GM12878 (cell line): ENCODE measurements around the gene HCN3. TPM values are rescaled to one million over a fixed set of nuclear protein-coding genes. Genes with fewer than 3 reads are reported as not detected.

ENCODE experiments used
- ATAC-seq: fragments of 200-7000 bp; cut with Tn5 transposase; 3 replicates; pipeline ENCODE4 v1.9.1; 2020; ENCODE audit warnings: mild to moderate bottlenecking, moderate library complexity
- BruUV-seq: library from RNA; stranded (reverse); fragments of 400-500 nt; replicated peaks from 2 replicates; lab custom pipeline; 2021; lab: Mats Ljungman, UMichigan
- CTCF ChIA-PET: fragments of 300-600 bp; sonication (Branson Sonifier 250); formaldehyde crosslinking; extraction: SDS; loops from one replicate; lab custom pipeline; 2021; ENCODE audit warnings: inconsistent platforms; lab: Yijun Ruan, JAX
- POLR2A ChIA-PET: fragments of 350-600 bp; formaldehyde crosslinking; extraction: SDS; loops from one replicate; lab custom pipeline; 2021; ENCODE audit warnings: inconsistent platforms; lab: Charles Lee
- RAD21 ChIA-PET: fragments of 300-600 bp; sonication (Branson Sonifier 250); formaldehyde crosslinking; loops from one replicate; lab custom pipeline; 2023; ENCODE audit warnings: antibody characterized with exemption; ENCODE audit not compliant: unreplicated experiment; lab: Charles Lee
- SMC1A ChIA-PET: fragments of 300-600 bp; sonication (Branson Sonifier 250); formaldehyde crosslinking; loops from one replicate; lab custom pipeline; 2023; ENCODE audit not compliant: unreplicated experiment, uncharacterized antibody; lab: Charles Lee
- DNase-seq: peaks from one replicate; pipeline ENCODE4 v3.0.0-alpha.2; 2011; ENCODE audit warnings: low read depth, low spot score
- FAIRE-seq: peaks from 3 replicates; lab custom pipeline; 2011; peaks lifted over from hg19 to GRCh38; lab: Jason Lieb, UNC
- H2AFZ ChIP-seq: 2 replicates; pipeline ENCODE4 v1.6.0; 2011; ENCODE audit warnings: low read depth, low read length, control low read depth; ENCODE audit not compliant: control insufficient read depth
- H3K27ac ChIP-seq: 2 replicates; pipeline ENCODE4 v1.5.1; 2011; ENCODE audit warnings: control low read depth; ENCODE audit not compliant: control insufficient read depth, insufficient read depth
- H3K27me3 ChIP-seq, 2 experiments: replicated peaks in 1 of 2; 2 replicates each; pipeline versions ENCODE4 v1.6.0 to v1.6.1; 2011; ENCODE audit warnings: low read length in 1 of 2; ENCODE audit not compliant: control insufficient read depth in 2 of 2, insufficient read depth in 2 of 2
- H3K36me3 ChIP-seq, 2 experiments: 2 replicates each; pipeline ENCODE4 v1.5.1; 2011; ENCODE audit warnings: low read length in 1 of 2; ENCODE audit not compliant: control insufficient read depth in 2 of 2, insufficient read depth in 2 of 2
- H3K4me1 ChIP-seq: 2 replicates; pipeline ENCODE4 v1.6.1; 2011; ENCODE audit warnings: mild to moderate bottlenecking, low read length, moderate library complexity, mixed read lengths; ENCODE audit not compliant: control insufficient read depth, insufficient read depth
- H3K4me2 ChIP-seq: 2 replicates; pipeline ENCODE4 v1.6.0; 2011; ENCODE audit warnings: control low read depth; ENCODE audit not compliant: control insufficient read depth, insufficient read depth
- H3K4me3 ChIP-seq: fragments of 200-600 bp; sonication (generic); 2 replicates; pipeline ENCODE4 v1.5.1; 2016
- H3K79me2 ChIP-seq: 2 replicates; pipeline ENCODE4 v1.6.0; 2011; ENCODE audit warnings: low read length; ENCODE audit not compliant: control insufficient read depth, insufficient read depth
- H3K9ac ChIP-seq: 2 replicates; pipeline ENCODE4 v1.8.0; 2011; ENCODE audit warnings: low read length, control low read depth, mixed read lengths; ENCODE audit not compliant: control insufficient read depth, insufficient read depth
- H3K9me3 ChIP-seq: replicated peaks from 3 replicates; pipeline ENCODE4 v1.5.1; 2011; ENCODE audit warnings: mild to moderate bottlenecking, low read length; ENCODE audit not compliant: control insufficient read depth, insufficient read depth
- H4K20me1 ChIP-seq: 2 replicates; pipeline ENCODE4 v1.6.0; 2011; ENCODE audit not compliant: control insufficient read depth, insufficient read depth
- BCL3 ChIP-seq: IDR thresholded peaks from 2 replicates; pipeline ENCODE4 v1.6.1; 2011; ENCODE audit warnings: borderline replicate concordance, low read depth, mild to moderate bottlenecking, moderate library complexity, low read length; ENCODE audit not compliant: insufficient read depth, poor library complexity, severe bottlenecking
- EED ChIP-seq: sonication (generic); IDR thresholded peaks from 2 replicates; pipeline ENCODE4 v1.6.1; 2016; ENCODE audit warnings: antibody characterized with exemption, low read depth
- HCFC1 ChIP-seq: fragments of 150-350 bp; IDR thresholded peaks from 2 replicates; pipeline ENCODE4 v1.6.1; 2014; ENCODE audit warnings: low read length
- IRF3 ChIP-seq: fragments of 450-650 bp; IDR thresholded peaks from 2 replicates; pipeline ENCODE4 v1.6.1; 2014; ENCODE audit warnings: mild to moderate bottlenecking
- NR2C1 ChIP-seq: fragments of 450-650 bp; IDR thresholded peaks from 2 replicates; pipeline ENCODE4 v1.6.1; 2017; ENCODE audit warnings: antibody characterized with exemption, mild to moderate bottlenecking, moderate library complexity
- POLR2A ChIP-seq: IDR thresholded peaks from 2 replicates; pipeline ENCODE4 v1.6.1; 2011; ENCODE audit warnings: low read depth, mild to moderate bottlenecking, low read length
- RCOR1 ChIP-seq: conservative IDR thresholded peaks from 2 replicates; pipeline ENCODE4 v1.6.1; 2012; ENCODE audit warnings: low read depth, low read length, improper control_type of control experiment
- SMAD5 ChIP-seq: IDR thresholded peaks from 2 replicates; pipeline ENCODE4 v1.6.1; 2016; ENCODE audit warnings: antibody characterized with exemption, low read depth
- SUZ12 ChIP-seq: fragments of 200-600 bp; sonication (generic); IDR thresholded peaks from one replicate; pipeline ENCODE4 v1.6.1; 2018; ENCODE audit warnings: antibody characterized with exemption, mild to moderate bottlenecking; ENCODE audit not compliant: unreplicated experiment
- TCF3 ChIP-seq: IDR thresholded peaks from 2 replicates; pipeline ENCODE4 v1.6.1; 2012; ENCODE audit warnings: low read depth, mild to moderate bottlenecking, low read length, borderline replicate concordance; ENCODE audit not compliant: insufficient read depth
- WGBS: methylation state at CpG from one replicate; pipeline ENCODE4 v1.1.6; 2016; ENCODE audit warnings: low lambda C conversion rate; ENCODE audit not compliant: insufficient replicate concordance, insufficient coverage; ENCODE audit errors: missing lambda C conversion rate; 5-methylcytosine and 5-hydroxymethylcytosine counted together
- in situ Hi-C: fragments of 300-500 bp; cut with MboI; formaldehyde crosslinking; loops from 9 replicates; pipeline ENCODE4 v1.14.3; 2018; ENCODE audit warnings: mixed read lengths
- intact Hi-C: fragments of 100-400 bp; cut with micrococcal nuclease; formaldehyde crosslinking; loops from one replicate; pipeline ENCODE4 v1.14.2; 2022; ENCODE audit not compliant: unreplicated experiment
- polyA plus RNA-seq, 11 experiments: library from polyadenylated mRNA; depleted of rRNA in 4 of 11; unstranded in 6 of 11; stranded (reverse) in 5 of 11; fragments of >200 nt; fragmentation: Nextera tagmentation in 4 of 11; fragmentation: Illumina TruSeq in 1 of 11; extraction: Ambion mirVana in 4 of 11; extraction: Trizol in 1 of 11; gene quantifications; 1 replicate in 1 of 11; 2 replicates in 10 of 11; pipeline versions ENCODE4 v1.2.1 to v1.2.3, GENCODE V29; 2011 to 2016; ENCODE audit warnings: inconsistent platforms in 2 of 11, missing spikeins in 2 of 11, low read depth in 1 of 11
- total RNA-seq, 4 experiments: library from RNA; depleted of rRNA in 3 of 4; stranded (reverse); fragments of >200 nt in 3 of 4; fragmentation: Illumina TruSeq in 1 of 4; extraction: Trizol in 1 of 4; gene quantifications; 2 replicates each; pipeline versions ENCODE4 v1.2.1 to v1.2.3, GENCODE V29; 2013 to 2021

Gene HCN3
- total and polyA plus RNA-seq, 10 of the 15 experiments (the other 5 are each of a cell fraction or from before 2014, with no cell fraction given) = 0.08 to 4.1 (median 1.8) TPM

- H3K36me3 ChIP-seq = no peaks in the 10 kb centered on the region
- DNase-seq = no peak
- intact Hi-C loops (loop anchor here (1.0 to 2.0 kb wide), 3 partner anchors 73 to 343 kb away; no protein-coding TSS in a partner anchor), in situ Hi-C loops (no loop called here)
- CTCF ChIA-PET = interaction anchor here (0.6 to 9.6 kb wide), 48 partner anchors 10 to 684 kb away, joined by 3 to 225 read pairs (median 8); partner anchors contain the start of genes CLK2, FDPS, HCN3 and KHDC4
- no peaks in the 10 kb centered on the region for H3K9me3 ChIP-seq
- H4K20me1 ChIP-seq = no peaks in the 10 kb centered on the region
- H3K4me2 ChIP-seq = peak overlapping the region; percentile 96
- peak overlapping the region; percentile 75 for H2AFZ ChIP-seq
- WGBS = 15% methylated on average over 17 of the region's 28 CpGs
- POLR2A ChIA-PET = interaction anchor here (0.7 to 2.9 kb wide), 11 partner anchors 9 to 78 kb away, joined by 3 to 23 read pairs (median 5); partner anchors contain the start of genes CLK2 and FDPS
- RAD21 ChIA-PET = interaction anchor here (0.5 to 5.2 kb wide), 17 partner anchors 9 to 479 kb away, joined by 3 to 81 read pairs (median 7); partner anchors contain the start of genes CLK2, FDPS, HCN3 and MTX1
- peak overlapping the region; percentile 63 for H3K9ac ChIP-seq
- SMC1A ChIA-PET = interaction anchor here (0.7 to 4.7 kb wide), 17 partner anchors 8 to 606 kb away, joined by 3 to 57 read pairs (median 5); partner anchors contain the start of genes CLK2, FDPS, GON4L and RUSC1
- no TSS peak for BruUV-seq
- FAIRE-seq = no peak
- TF ChIP-seq TCF3 = 0 out of 2 replicates have a peak, but pooled peaks have one; percentile 45
- no peak for TF ChIP-seq RCOR1
- peaks cover 8% of the 10 kb centered on the region for H3K4me1 ChIP-seq
- H3K27ac ChIP-seq = peak overlapping the region; percentile 38
- peak overlapping the region; percentile 72 for H3K4me3 ChIP-seq
- H3K27me3 ChIP-seq = no peaks in the 10 kb centered on the region
- ATAC-seq = peak; percentile 31
- H3K79me2 ChIP-seq = peaks cover 7% of the 10 kb centered on the region
Observed at GRCh38 chr1:155250246-155250632, 27.0 kb upstream of the HCN3 start.

GRCh38 chr1:155250633-155251449, 26.4 kb upstream of the HCN3 start:
- Histone ChIP-seq H3K4me2 (peak overlapping the region; percentile 96), H3K9me3 (no peaks in the 10 kb centered on the region), H3K4me1 (peaks cover 13% of the 10 kb centered on the region), H3K27me3 (no peaks in the 10 kb centered on the region), H4K20me1 (no peaks in the 10 kb centered on the region), H2AFZ (peak overlapping the region; percentile 75), H3K27ac (peak overlapping the region; percentile 38), H3K79me2 (peaks cover 7% of the 10 kb centered on the region), H3K36me3 (no peaks in the 10 kb centered on the region), H3K4me3 (peak overlapping the region; percentile 72), H3K9ac (peak overlapping the region; percentile 63)
- RAD21 ChIA-PET = interaction anchor here (0.5 to 5.2 kb wide), 24 partner anchors 7 to 815 kb away, joined by 3 to 81 read pairs (median 4); partner anchors contain the start of genes CLK2, FDPS, HCN3 and MTX1
- intact Hi-C loops (loop anchor here (1.0 to 2.0 kb wide), 3 partner anchors 72 to 342 kb away; no protein-coding TSS in a partner anchor), in situ Hi-C loops (no loop called here)
- POLR2A ChIA-PET = interaction anchor here (0.5 to 2.9 kb wide), 15 partner anchors 8 to 574 kb away, joined by 3 to 23 read pairs (median 4); partner anchors contain the start of genes CLK2, FDPS and SCAMP3
- FAIRE-seq = peak; percentile 100
- 21% methylated on average over 23 of the region's 23 CpGs for WGBS
- BruUV-seq = no TSS peak
- SMC1A ChIA-PET = interaction anchor here (0.6 to 4.7 kb wide), 28 partner anchors 9 to 606 kb away, joined by 3 to 57 read pairs (median 4); partner anchors contain the start of genes CLK2, FDPS, GON4L and RUSC1
- DNase-seq = peak; percentile 57
- peak; percentile 97 for ATAC-seq
- CTCF ChIA-PET = interaction anchor here (0.5 to 9.6 kb wide), 69 partner anchors 10 to 683 kb away, joined by 3 to 225 read pairs (median 5); partner anchors contain the start of genes CLK2, FDPS, HCN3 and KHDC4
- no peak for TF ChIP-seq SUZ12
- TF ChIP-seq NR2C1 = no peak
- no peak for TF ChIP-seq BCL3
- peak; percentile 10; the same call in 1 of the 2 replicates for TF ChIP-seq EED
- peak; percentile 65 for TF ChIP-seq POLR2A
- peak; percentile 36; the same call in 1 of the 2 replicates for TF ChIP-seq HCFC1
- TF ChIP-seq SMAD5 = no peak
- TF ChIP-seq IRF3 = peak; percentile 34; the same call in 1 of the 2 replicates
